Large intestine (tissue), 12 donors: ENCODE data around the gene DHRS4L2. TPM values are rescaled to one million over a fixed set of nuclear protein-coding genes. Genes with fewer than 3 reads are reported as not detected.
"Not testable (repeated sequence)": the region's sequence is repeated elsewhere in the genome, so short reads cannot be mapped to it uniquely, and the experiment has no call there.

ENCODE experiments used
- DNase-seq, 2 donors: peaks; one replicate each; pipeline versions ENCODE4 v3.0.0 to v3.0.0-alpha.2; 2013
- H3K27ac ChIP-seq: one replicate; pipeline ENCODE4 v1.5.1; 2013; ENCODE audit warnings: low read length
- H3K27me3 ChIP-seq: 2 replicates; pipeline ENCODE4 v1.6.1; 2013; ENCODE audit warnings: low read length; ENCODE audit not compliant: control insufficient read depth, insufficient read depth
- H3K36me3 ChIP-seq: 2 replicates; pipeline ENCODE4 v1.6.1; 2013; ENCODE audit warnings: low read length; ENCODE audit not compliant: control insufficient read depth, insufficient read depth
- H3K4me1 ChIP-seq: one replicate; pipeline ENCODE4 v1.6.1; 2013; ENCODE audit warnings: low read length; ENCODE audit not compliant: control insufficient read depth, insufficient read depth
- H3K4me3 ChIP-seq: one replicate; pipeline ENCODE4 v1.5.1; 2013; ENCODE audit warnings: low read length
- H3K9me3 ChIP-seq: one replicate; pipeline ENCODE4 v1.6.1; 2013; ENCODE audit warnings: mild to moderate bottlenecking, low read depth, low read length, moderate library complexity; ENCODE audit not compliant: control insufficient read depth
- WGBS: methylation state at CpG from one replicate; pipeline ENCODE4 v1.1.5; 2013; ENCODE audit warnings: low lambda C conversion rate; ENCODE audit not compliant: insufficient coverage; 5-methylcytosine and 5-hydroxymethylcytosine counted together
- long read RNA-seq, 11 donors: transcript quantifications; one replicate each; lab custom pipeline, GENCODE V29; 2026
- polyA plus RNA-seq: library from polyadenylated mRNA; unstranded; fragments of 120-200 nt; gene quantifications from one replicate; pipeline ENCODE4 v1.2.1, GENCODE V29; 2013

The DHRS4L2 gene
- 29.1 TPM for polyA plus RNA-seq
- long read RNA-seq, donor 1, result 0 reads
- long read RNA-seq, donor 2, transcript DHRS4L2-202 (5 exons, 1,117 nt), result major isoform, 8 of 8 reads
- long read RNA-seq, donor 2, partial matches to known transcripts, result 0 of 8 reads
- long read RNA-seq, donor 2, other reads (novel, unspliced or antisense), result 0 of 8 reads
- long read RNA-seq, donor 3, result 0 reads
- long read RNA-seq, donor 4, partial matches to known transcripts, result 0 of 2 reads
- long read RNA-seq, donor 4, other reads (novel, unspliced or antisense), result 0 of 2 reads
- long read RNA-seq, donor 5, partial matches to known transcripts, result 0 of 2 reads
- long read RNA-seq, donor 5, other reads (novel, unspliced or antisense), result 0 of 2 reads
- long read RNA-seq, donor 6, result 0 reads
- long read RNA-seq, donor 7, partial matches to known transcripts, result 0 of 4 reads
- long read RNA-seq, donor 7, other reads (novel, unspliced or antisense), result 0 of 4 reads
- long read RNA-seq, donor 8, partial matches to known transcripts, result 0 of 6 reads
- long read RNA-seq, donor 8, other reads (novel, unspliced or antisense), result 0 of 6 reads
- long read RNA-seq, donor 9, partial matches to known transcripts, result 0 of 2 reads
- long read RNA-seq, donor 9, other reads (novel, unspliced or antisense), result 0 of 2 reads
- long read RNA-seq, donor 10, transcript DHRS4L2-202 (5 exons, 1,117 nt), result major isoform, 6 of 8 reads
- long read RNA-seq, donor 10, partial matches to known transcripts, result 0 of 8 reads
- long read RNA-seq, donor 10, other reads (novel, unspliced or antisense), result 0 of 8 reads
- long read RNA-seq, donor 11, partial matches to known transcripts, result 5 of 6 reads
- long read RNA-seq, donor 11, other reads (novel, unspliced or antisense), result 0 of 6 reads

GRCh38 chr14:23988607-23989363, at the start of gene DHRS4L2:
Gene DHRS4L2 (plus strand): TSS chr14:23988929. CDS start chr14:23988948, 19 bp downstream.
- Histone ChIP-seq H3K4me3 (peak within 1 kb of the TSS; percentile 42), H3K4me1 (peaks cover 11% of the 10 kb centered on the region), H3K27ac (peak within 1 kb of the TSS; percentile 61)
- WGBS, result no CpG with 5 or more reads among the region's 40 CpGs
- not testable (repeated sequence) for H3K27me3 ChIP-seq, H3K9me3 ChIP-seq, H3K36me3 ChIP-seq
- DNase-seq, result peak; percentile 85 to 95

- no peaks in the 10 kb centered on the region for H3K9me3 ChIP-seq
- no peak for DNase-seq
- H3K27ac ChIP-seq, result no peak overlapping the region
- H3K36me3 ChIP-seq, result no peaks in the 10 kb centered on the region
- no CpG with 5 or more reads among the region's 3 CpGs for WGBS
- no peaks in the 10 kb centered on the region for H3K27me3 ChIP-seq
- H3K4me1 ChIP-seq, result peaks cover 16% of the 10 kb centered on the region
- no peak overlapping the region for H3K4me3 ChIP-seq
Observed at GRCh38 chr14:23939607-23940326, 49.0 kb upstream of the DHRS4L2 start.

GRCh38 chr14:23941230-23941629, 47.5 kb upstream of the DHRS4L2 start:
- DNase-seq, result peak in 1 of 2 donors; percentile 23
- no peaks in the 10 kb centered on the region for H3K36me3 ChIP-seq
- WGBS, result no CpG with 5 or more reads among the region's 3 CpGs
- no peaks in the 10 kb centered on the region for H3K27me3 ChIP-seq
- no peak overlapping the region for H3K27ac ChIP-seq
- H3K9me3 ChIP-seq, result no peaks in the 10 kb centered on the region
- H3K4me3 ChIP-seq, result no peak overlapping the region
- H3K4me1 ChIP-seq, result peaks cover 4% of the 10 kb centered on the region

GRCh38 chr14:23941669-23942068, 47.1 kb upstream of the DHRS4L2 start:
- H3K27me3 ChIP-seq, result no peaks in the 10 kb centered on the region
- no peak overlapping the region for H3K27ac ChIP-seq
- DNase-seq, result no peak
- no peaks in the 10 kb centered on the region for H3K36me3 ChIP-seq
- peaks cover 1% of the 10 kb centered on the region for H3K4me1 ChIP-seq
- H3K9me3 ChIP-seq, result no peaks in the 10 kb centered on the region
- H3K4me3 ChIP-seq, result no peak overlapping the region

GRCh38 chr14:23942587-23942986, 46.1 kb upstream of the DHRS4L2 start:
- Histone ChIP-seq H3K36me3 (no peaks in the 10 kb centered on the region), H3K9me3 (no peaks in the 10 kb centered on the region), H3K27me3 (no peaks in the 10 kb centered on the region), H3K4me3 (no peak overlapping the region), H3K27ac (no peak overlapping the region), H3K4me1 (no peaks in the 10 kb centered on the region)
- DNase-seq, result no peak
- no CpG with 5 or more reads among the region's 7 CpGs for WGBS

- H3K4me3 ChIP-seq, H3K9me3 ChIP-seq, H3K27me3 ChIP-seq, H3K36me3 ChIP-seq, DNase-seq, H3K4me1 ChIP-seq, H3K27ac ChIP-seq: not testable (repeated sequence)
- no CpG with 5 or more reads among the region's 2 CpGs for WGBS
Observed at GRCh38 chr14:23949069-23949468, 39.7 kb upstream of the DHRS4L2 start.

- H3K27me3 ChIP-seq, result no peaks in the 10 kb centered on the region
- H3K27ac ChIP-seq, result no peak overlapping the region
- no peak for DNase-seq
- H3K9me3 ChIP-seq, result no peaks in the 10 kb centered on the region
- whole genome bisulfite sequencing, result no CpG with 5 or more reads among the region's 6 CpGs
- peaks cover 3% of the 10 kb centered on the region for H3K4me1 ChIP-seq
- peaks cover under 1% of the 10 kb centered on the region for H3K36me3 ChIP-seq
- no peak overlapping the region for H3K4me3 ChIP-seq
Observed at GRCh38 chr14:23950411-23951135, 38.2 kb upstream of the DHRS4L2 start.

GRCh38 chr14:23951136-23951466, 37.6 kb upstream of the DHRS4L2 start:
- no CpG with 5 or more reads among the region's 3 CpGs for WGBS
- H3K27ac ChIP-seq, DNase-seq, H3K36me3 ChIP-seq, H3K9me3 ChIP-seq, H3K4me1 ChIP-seq, H3K4me3 ChIP-seq, H3K27me3 ChIP-seq: not testable (repeated sequence)

GRCh38 chr14:23951590-23952201, 37.0 kb upstream of the DHRS4L2 start:
- peaks cover 3% of the 10 kb centered on the region for H3K4me1 ChIP-seq
- no peaks in the 10 kb centered on the region for H3K27me3 ChIP-seq
- peaks cover 6% of the 10 kb centered on the region for H3K36me3 ChIP-seq
- no peaks in the 10 kb centered on the region for H3K9me3 ChIP-seq
- peak in 1 of 2 donors; percentile 15 for DNase-seq
- no peak overlapping the region for H3K4me3 ChIP-seq
- no CpG with 5 or more reads among the region's 8 CpGs for WGBS
- H3K27ac ChIP-seq, result no peak overlapping the region
